GM18867 (cell line): Measurements from ENCODE around the gene MRPL17.

Experiments
- ATAC-seq: cut with Tn5 transposase; IDR thresholded peaks from one replicate; pipeline ENCODE4 v1.9.1; 2021; ENCODE audit warnings: mild to moderate bottlenecking, moderate library complexity; ENCODE audit not compliant: unreplicated experiment

Gene MRPL17

GRCh38 chr11:6655020-6655789, 27.9 kb downstream of the MRPL17 start:
- ATAC-seq: no peak

GRCh38 chr11:6654281-6655019, 28.7 kb downstream of the MRPL17 start:
- ATAC-seq: no peak

- ATAC-seq: no peak
Observed at GRCh38 chr11:6653656-6654055, 29.5 kb downstream of the MRPL17 start.

- ATAC-seq: no peak
Observed at GRCh38 chr11:6653097-6653496, 30.0 kb downstream of the MRPL17 start.

- ATAC-seq: no peak
Observed at GRCh38 chr11:6652182-6652581, 31.0 kb downstream of the MRPL17 start.

GRCh38 chr11:6650980-6651379, 32.2 kb downstream of the MRPL17 start:
- ATAC-seq: no peak

DNA sequence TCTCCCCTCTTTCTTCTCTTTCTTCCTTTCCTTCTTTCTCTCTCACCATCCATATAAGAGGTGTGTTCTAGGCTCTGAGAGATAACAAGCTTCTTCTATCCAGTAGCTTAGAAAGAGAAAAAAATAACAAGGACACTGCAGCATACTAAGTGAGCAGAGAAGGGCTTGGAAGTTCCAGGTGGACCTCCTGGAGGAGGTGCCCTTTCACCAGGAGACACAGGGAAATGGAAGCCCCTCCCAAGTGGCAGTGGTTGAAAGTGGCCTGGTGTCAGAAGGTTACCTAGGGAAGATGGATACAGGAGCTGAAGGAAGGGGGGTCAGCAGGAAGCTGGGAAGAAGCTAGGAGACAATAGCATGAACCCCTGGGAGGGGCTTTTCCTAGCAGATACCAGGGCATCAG, 33.0 kb downstream of the MRPL17 start:
- no peak for ATAC-seq

- ATAC-seq: no peak
Observed at GRCh38 chr11:6648501-6648900, 34.6 kb downstream of the MRPL17 start.

- no peak for ATAC-seq
Observed at GRCh38 chr11:6647836-6648235, 35.3 kb downstream of the MRPL17 start.

DNA sequence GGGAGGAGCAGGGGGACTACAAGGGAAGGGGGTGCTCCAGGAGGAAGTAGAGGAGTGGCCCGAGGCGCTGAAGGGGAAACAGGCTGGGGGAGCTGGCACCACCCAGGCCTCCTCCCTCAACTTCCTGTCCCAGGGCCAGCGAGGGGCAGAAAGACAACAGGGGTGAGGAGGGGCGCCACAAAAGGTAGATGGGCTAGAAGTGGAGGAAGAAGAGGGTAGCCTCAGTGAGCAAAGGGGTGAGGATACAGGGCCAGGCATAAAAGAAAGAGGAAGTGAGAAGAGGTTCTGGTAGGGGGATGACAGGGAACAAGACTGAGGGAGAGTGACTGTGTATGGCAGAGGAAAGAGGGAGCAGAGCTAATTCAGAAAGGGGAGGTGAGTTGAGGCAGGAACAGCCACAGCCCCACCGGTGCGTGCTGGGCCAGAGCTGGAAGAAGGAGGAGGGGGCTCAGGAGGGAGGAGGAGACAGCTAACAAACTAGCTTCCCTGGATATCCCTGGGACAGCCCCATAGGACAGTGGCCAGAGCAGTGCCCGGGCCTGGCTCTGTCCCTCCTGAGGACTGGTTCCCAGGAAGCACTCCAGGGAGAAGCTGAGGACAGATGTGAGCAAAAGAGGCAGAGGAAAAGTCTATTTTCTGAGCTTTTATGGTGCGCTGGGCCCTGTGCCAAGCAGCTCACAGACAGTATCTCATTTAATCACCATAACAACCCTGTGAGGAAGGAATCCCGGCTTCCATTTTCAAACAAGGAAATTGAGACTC, 36.0 kb downstream of the MRPL17 start:
- peak; percentile 80 for ATAC-seq

DNA sequence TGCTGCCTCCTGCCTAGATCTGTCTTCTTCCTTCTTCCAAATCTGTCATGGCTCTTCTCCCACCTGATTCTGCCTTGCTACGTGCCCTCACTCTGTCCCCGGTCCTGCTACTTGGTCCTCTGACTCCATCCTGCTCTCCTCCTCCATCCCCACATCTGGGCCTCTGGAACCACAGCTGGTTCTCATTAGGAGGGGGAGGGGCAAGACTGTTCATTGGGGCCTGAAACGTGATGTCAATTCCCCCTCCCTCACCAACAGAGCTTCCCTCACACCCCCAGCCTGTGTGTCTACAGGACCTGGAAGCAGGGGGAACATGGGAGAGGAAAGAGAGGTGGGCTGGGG, 36.6 kb downstream of the MRPL17 start:
- no peak for ATAC-seq

DNA sequence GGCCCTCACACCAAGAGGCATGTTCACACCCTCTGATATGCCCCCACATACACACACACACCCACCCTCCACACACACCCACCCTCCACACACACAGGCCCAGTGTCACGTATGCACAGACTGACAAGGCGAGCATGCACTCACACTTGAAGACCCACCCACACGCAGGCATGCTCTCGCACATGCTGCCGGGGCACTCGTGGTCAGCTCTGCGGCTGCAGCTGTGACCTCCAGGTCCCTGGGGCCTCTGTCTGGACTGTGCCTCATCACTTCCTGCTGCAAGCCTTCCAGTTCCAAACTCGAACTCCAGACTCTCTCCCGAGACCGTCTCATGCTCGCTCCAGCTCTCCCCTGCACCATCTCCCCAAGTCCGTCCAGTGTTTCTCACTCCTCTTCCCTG, 37.1 kb downstream of the MRPL17 start:
- no peak for ATAC-seq

GRCh38 chr11:6642957-6643356, 40.2 kb downstream of the MRPL17 start:
- no peak for ATAC-seq

- ATAC-seq: no peak
Observed at GRCh38 chr11:6640985-6641701, 42.0 kb downstream of the MRPL17 start.

DNA sequence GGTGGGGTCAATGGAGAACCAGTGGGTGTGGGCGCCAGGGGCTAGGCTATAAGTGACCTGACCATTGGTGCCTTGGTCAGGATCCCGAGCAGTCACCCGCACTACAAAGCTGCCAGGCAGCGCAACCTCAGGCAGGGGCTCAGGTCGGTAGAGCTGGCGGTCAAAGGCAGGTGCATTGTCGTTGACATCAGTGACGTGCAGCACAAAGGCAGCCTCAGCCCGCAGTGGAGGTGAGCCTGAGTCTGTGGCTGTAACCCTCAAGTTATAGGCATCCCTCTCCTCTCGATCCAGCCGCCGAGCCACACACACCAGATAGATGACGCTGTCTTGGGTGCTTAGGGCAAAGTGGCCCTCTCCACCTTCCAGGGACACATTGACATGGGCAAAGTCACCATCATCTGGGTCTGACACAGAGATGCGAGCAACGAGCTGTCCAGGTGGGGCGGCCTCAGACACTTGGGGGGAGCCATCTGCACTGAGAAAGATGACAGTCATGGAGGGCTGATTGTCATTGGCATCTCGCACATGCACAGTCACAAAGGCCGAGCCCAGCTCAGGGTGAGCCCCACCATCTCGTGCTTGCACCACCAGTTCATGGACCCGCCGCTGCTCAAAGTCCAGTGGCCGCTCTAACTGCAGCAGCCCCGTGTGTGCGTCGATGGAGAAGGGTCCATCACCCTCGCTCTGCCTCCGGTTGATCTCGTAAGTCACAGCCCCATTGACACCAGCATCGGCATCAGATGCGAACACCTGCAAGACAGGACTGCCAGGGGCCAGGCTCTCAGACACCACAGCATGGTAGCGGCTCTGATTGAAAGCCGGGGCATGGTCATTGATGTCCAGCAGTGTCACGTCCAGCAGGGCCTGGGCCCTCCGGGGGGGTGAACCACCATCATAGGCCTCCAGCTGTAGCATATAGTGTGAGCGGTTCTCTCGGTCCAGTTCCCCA, 42.8 kb downstream of the MRPL17 start:
- ATAC-seq: no peak

DNA sequence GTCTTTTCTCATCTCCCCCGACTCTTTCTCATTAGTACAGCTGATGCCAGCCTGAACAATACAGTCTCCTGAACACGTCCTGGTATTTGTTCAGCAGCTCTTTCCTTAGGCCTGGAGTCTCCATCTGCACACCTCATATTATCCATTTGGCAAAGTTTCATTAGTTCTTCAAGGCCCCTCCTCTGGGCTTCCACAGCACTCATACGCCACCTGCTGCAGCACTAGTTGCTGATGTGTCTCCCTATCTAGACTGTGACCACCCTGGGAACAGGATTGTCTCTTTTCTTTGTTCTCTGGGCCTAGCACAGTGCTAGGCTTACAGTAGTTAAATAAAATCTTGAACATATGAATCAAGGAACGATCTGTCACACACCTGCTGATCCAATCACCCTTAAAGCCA, 44.7 kb downstream of the MRPL17 start:
- ATAC-seq: no peak

DNA sequence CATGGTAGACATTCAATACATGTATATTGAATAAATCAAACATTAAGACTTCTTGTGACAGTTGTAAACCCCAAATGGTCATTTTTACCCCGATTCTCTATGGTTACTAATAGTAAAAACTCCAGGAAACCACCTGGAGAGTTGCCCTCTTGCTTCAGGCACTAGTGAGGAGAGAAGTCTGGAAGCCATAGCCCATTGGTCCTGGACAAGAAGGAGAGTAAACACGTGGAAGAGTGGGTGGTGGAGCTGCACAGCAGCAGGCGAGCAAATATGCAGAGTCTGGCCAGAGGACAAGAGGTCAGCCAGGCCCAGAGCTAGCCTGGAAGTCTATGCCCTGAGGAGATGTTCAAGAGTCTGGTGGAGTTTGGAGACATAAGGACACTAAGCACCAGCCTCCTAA, 45.3 kb downstream of the MRPL17 start:
- ATAC-seq: no peak

- no peak for ATAC-seq
Observed at GRCh38 chr11:6636480-6636879, 46.7 kb downstream of the MRPL17 start.

DNA sequence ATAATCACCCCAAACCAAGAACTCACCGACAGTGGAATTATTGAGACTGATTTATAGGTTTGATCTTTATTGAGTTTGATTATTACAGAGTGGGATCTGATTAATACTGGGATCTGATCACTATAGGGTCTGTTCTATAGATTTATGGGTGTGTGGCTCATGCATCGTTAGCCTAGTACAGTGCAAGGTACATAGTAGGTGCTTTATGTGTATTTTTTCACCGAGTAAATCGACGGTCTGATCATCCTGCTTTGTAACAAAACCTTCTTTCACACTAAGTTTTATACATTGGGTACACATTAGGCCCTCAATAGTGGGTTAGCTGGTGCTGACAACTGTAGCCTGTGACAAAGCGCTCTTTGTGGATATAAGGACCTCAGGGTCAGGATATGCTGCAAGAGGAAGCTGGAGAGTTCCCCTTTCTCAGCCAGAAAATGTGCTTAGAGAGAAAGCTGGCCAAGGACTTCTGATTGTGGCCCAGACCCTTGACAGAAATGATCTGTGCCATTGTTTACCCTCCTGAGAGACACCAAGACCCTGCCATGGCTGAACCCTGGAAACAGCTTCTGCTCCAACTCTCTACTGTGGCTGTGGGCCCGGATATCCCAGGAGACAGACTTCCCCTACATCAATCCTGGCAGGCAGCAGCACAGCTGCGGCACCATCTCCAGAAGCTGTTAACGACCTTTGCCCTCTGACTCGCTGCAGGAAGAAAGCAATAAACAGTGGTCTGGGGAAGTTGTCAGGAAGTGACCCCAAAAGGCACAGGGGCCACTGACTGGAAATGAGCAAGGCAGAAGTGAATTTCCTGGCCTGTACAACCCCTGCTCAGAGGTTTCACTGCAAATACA, 47.8 kb downstream of the MRPL17 start:
- no peak for ATAC-seq
